HepG2 (cell line): ENCODE measurements around the gene TIMM10. TPM values are rescaled to one million over a fixed set of nuclear protein-coding genes. Genes with fewer than 3 reads are reported as not detected.

Source experiments
- CBX5 ChIP-seq: sonication (generic); formaldehyde crosslinking; IDR thresholded peaks from 2 replicates; pipeline ENCODE4 v1.4.0; 2020; ENCODE audit warnings: missing genetic modification reagents, borderline replicate concordance
- CENPBD1 ChIP-seq: sonication (generic); formaldehyde crosslinking; IDR thresholded peaks from 2 replicates; pipeline ENCODE4 v1.8.0; 2022; ENCODE audit warnings: missing genetic modification reagents, low read depth, mild to moderate bottlenecking, borderline replicate concordance
- CHCHD3 ChIP-seq: sonication (generic); formaldehyde crosslinking; IDR thresholded peaks from 2 replicates; pipeline ENCODE4 v1.8.0; 2022; ENCODE audit warnings: mild to moderate bottlenecking, missing genetic modification reagents, moderate library complexity
- EP300 ChIP-seq, 3 experiments: sonication (generic) in 1 of 3; formaldehyde crosslinking in 1 of 3; IDR thresholded peaks; 2 replicates each; pipeline versions ENCODE4 v1.5.1 to v1.6.1; 2011 to 2020; ENCODE audit warnings: low read depth in 2 of 3, low read length in 2 of 3, borderline replicate concordance in 1 of 3, improper control_type of control experiment in 1 of 3, mild to moderate bottlenecking in 1 of 3, missing genetic modification reagents in 1 of 3, moderate library complexity in 1 of 3
- HDAC1 ChIP-seq: sonication (generic); formaldehyde crosslinking; IDR thresholded peaks from 2 replicates; pipeline ENCODE4 v1.5.1; 2020; ENCODE audit warnings: mild to moderate bottlenecking, missing genetic modification reagents
- HMGA1 ChIP-seq: sonication (generic); formaldehyde crosslinking; conservative IDR thresholded peaks from 2 replicates; pipeline ENCODE4 v1.4.0; 2020; ENCODE audit warnings: missing genetic modification reagents
- KDM4B ChIP-seq: sonication (generic); formaldehyde crosslinking; IDR thresholded peaks from 2 replicates; pipeline ENCODE4 v1.4.0; 2020; ENCODE audit warnings: missing genetic modification reagents
- KLF15 ChIP-seq: sonication (generic); formaldehyde crosslinking; IDR thresholded peaks from 2 replicates; pipeline ENCODE4 v1.8.1; 2023; ENCODE audit warnings: borderline replicate concordance, mild to moderate bottlenecking, inconsistent platforms, missing genetic modification reagents, mixed read lengths
- KLF6 ChIP-seq: IDR thresholded peaks from 2 replicates; pipeline ENCODE4 v1.8.0; 2016; ENCODE audit warnings: missing biosample characterization, missing genetic modification reagents
- MTA1 ChIP-seq: sonication (generic); formaldehyde crosslinking; IDR thresholded peaks from 2 replicates; pipeline ENCODE4 v1.4.0; 2020; ENCODE audit warnings: missing genetic modification reagents, mild to moderate bottlenecking, borderline replicate concordance
- NR0B2 ChIP-seq: sonication (generic); formaldehyde crosslinking; IDR thresholded peaks from 2 replicates; pipeline ENCODE4 v1.4.0; 2020; ENCODE audit warnings: mild to moderate bottlenecking, missing genetic modification reagents
- RARG ChIP-seq: sonication (generic); formaldehyde crosslinking; IDR thresholded peaks from 2 replicates; pipeline ENCODE4 v1.4.0; 2020; ENCODE audit warnings: low read depth, mild to moderate bottlenecking, missing genetic modification reagents
- SALL2 ChIP-seq: sonication (generic); formaldehyde crosslinking; IDR thresholded peaks from 2 replicates; pipeline ENCODE4 v1.8.1; 2023; ENCODE audit warnings: mild to moderate bottlenecking, missing genetic modification reagents, inconsistent platforms
- SP4 ChIP-seq: sonication (generic); formaldehyde crosslinking; IDR thresholded peaks from 2 replicates; pipeline ENCODE4 v1.8.1; 2023; ENCODE audit warnings: mild to moderate bottlenecking, missing genetic modification reagents
- SP5 ChIP-seq: IDR thresholded peaks from 2 replicates; pipeline ENCODE4 v1.6.1; 2016; ENCODE audit warnings: low read depth, borderline replicate concordance
- SRSF1 ChIP-seq: fragments of 200-400 bp; formaldehyde crosslinking; optimal IDR thresholded peaks from 2 replicates; pipeline ENCODE3; 2017; ENCODE audit warnings: mild to moderate bottlenecking, low read depth, low read length, moderate library complexity
- TEF ChIP-seq: sonication (generic); formaldehyde crosslinking; IDR thresholded peaks from 2 replicates; pipeline ENCODE4 v1.5.0; 2020; ENCODE audit warnings: missing genetic modification reagents
- ZNF180 ChIP-seq: sonication (generic); formaldehyde crosslinking; IDR thresholded peaks from 2 replicates; pipeline ENCODE4 v1.4.0; 2020; ENCODE audit warnings: low read depth, missing genetic modification reagents, borderline replicate concordance
- ZNF205 ChIP-seq: IDR thresholded peaks from 2 replicates; pipeline ENCODE4 v1.6.1; 2018; ENCODE audit warnings: missing biosample characterization, missing genetic modification reagents
- ZNF24 ChIP-seq: fragments of 450-650 bp; IDR thresholded peaks from 2 replicates; pipeline ENCODE4 v1.6.1; 2017; ENCODE audit warnings: antibody characterized with exemption, mild to moderate bottlenecking
- ZNF33A ChIP-seq: sonication (generic); formaldehyde crosslinking; IDR thresholded peaks from 2 replicates; pipeline ENCODE4 v1.5.1; 2020; ENCODE audit warnings: missing genetic modification reagents, mild to moderate bottlenecking, moderate library complexity, borderline replicate concordance
- ZNF431 ChIP-seq: sonication (generic); formaldehyde crosslinking; IDR thresholded peaks from 2 replicates; pipeline ENCODE4 v1.9.0; 2022; ENCODE audit warnings: missing genetic modification reagents, low read depth, mild to moderate bottlenecking, borderline replicate concordance
- ZNF484 ChIP-seq: sonication (generic); formaldehyde crosslinking; IDR thresholded peaks from 2 replicates; pipeline ENCODE4 v1.5.1; 2020; ENCODE audit warnings: mild to moderate bottlenecking, low read depth, missing genetic modification reagents, borderline replicate concordance
- ZNF629 ChIP-seq: sonication (generic); formaldehyde crosslinking; conservative IDR thresholded peaks from 2 replicates; pipeline ENCODE4 v1.5.0; 2020; ENCODE audit warnings: missing genetic modification reagents
- ZNF704 ChIP-seq: sonication (generic); formaldehyde crosslinking; IDR thresholded peaks from 2 replicates; pipeline ENCODE4 v1.8.1; 2023; ENCODE audit warnings: mild to moderate bottlenecking, inconsistent platforms, moderate library complexity, missing genetic modification reagents, borderline replicate concordance
- ZNF841 ChIP-seq: sonication (generic); formaldehyde crosslinking; IDR thresholded peaks from 2 replicates; pipeline ENCODE4 v1.8.1; 2023; ENCODE audit warnings: missing genetic modification reagents, borderline replicate concordance
- polyA plus RNA-seq, 8 experiments: library from polyadenylated mRNA; depleted of rRNA in 3 of 8; stranded (reverse) in 7 of 8; unstranded in 1 of 8; fragments of >200 nt; fragmentation: Illumina TruSeq in 4 of 8; extraction: Trizol in 4 of 8; gene quantifications; 2 replicates each; pipeline versions ENCODE4 v1.2.1 to v1.2.3, GENCODE V29; 2011 to 2016; ENCODE audit warnings: low read depth in 4 of 8, missing spikeins in 1 of 8, mixed read lengths in 1 of 8; ENCODE audit not compliant: insufficient read depth in 1 of 8
- total RNA-seq, 5 experiments: library from RNA; depleted of rRNA; stranded (reverse); fragments of >200 nt; fragmentation: Illumina TruSeq; extraction: Trizol; gene quantifications; 2 replicates each; pipeline ENCODE4 v1.2.3, GENCODE V29; 2016; ENCODE audit warnings: low read depth in 1 of 5

The TIMM10 gene
- total and polyA plus RNA-seq, 2 of the 13 experiments (the other 11 are each of a cell fraction or from before 2014, with no cell fraction given): 67.8 to 82.2 TPM

GRCh38 chr11:57515332-57516060 is 15.1 kb downstream of the TIMM10 start, which contains the start of gene SLC43A1 (continued):
- TF ChIP-seq SP4 (CRISPR knock-in tag): no peak; the same call in 1 of the 2 replicates
- 0 out of 2 replicates have a peak, but pooled peaks have one; percentile 5 for TF ChIP-seq KLF15 (CRISPR knock-in tag)
- TF ChIP-seq NR0B2 (CRISPR knock-in tag): peak; percentile 89
- no peak for TF ChIP-seq ZNF24
- TF ChIP-seq CHCHD3 (CRISPR knock-in tag): no peak
- TF ChIP-seq TEF (CRISPR knock-in tag): no peak
- no peak for TF ChIP-seq HMGA1
- peak; percentile 68; the same call in 1 of the 2 replicates for TF ChIP-seq SP5
- no peak for TF ChIP-seq ZNF180 (CRISPR knock-in tag)
- TF ChIP-seq CENPBD1: no peak
- no peak for TF ChIP-seq KDM4B
- TF ChIP-seq ZNF704: no peak
- no peak for TF ChIP-seq ZNF484 (CRISPR knock-in tag)
- TF ChIP-seq ZNF841 (CRISPR knock-in tag): no peak
- TF ChIP-seq CBX5 (CRISPR knock-in tag): no peak; the same call in 1 of the 2 replicates
- TF ChIP-seq ZNF629: no peak
- no peak for TF ChIP-seq ZNF33A (CRISPR knock-in tag)
- TF ChIP-seq ZNF431 (CRISPR knock-in tag): 0 out of 2 replicates have a peak, but pooled peaks have one; percentile 27
- TF ChIP-seq MTA1 (CRISPR knock-in tag): no peak
- TF ChIP-seq SRSF1: no peak
- TF ChIP-seq SALL2 (CRISPR knock-in tag): no peak; the same call in 1 of the 2 replicates
- peak; percentile 65; the same call in 1 of the 2 replicates for TF ChIP-seq KLF6 (CRISPR knock-in tag)
- no peak for TF ChIP-seq RARG (CRISPR knock-in tag)
- peak; percentile 42; the same call in 1 of the 2 replicates for TF ChIP-seq HDAC1 (CRISPR knock-in tag)
- TF ChIP-seq EP300 (IDR thresholded peaks at IDR 0.05; ENCODE audit: low read depth in 2 of 2, low read length in 2 of 2): no peak
- TF ChIP-seq EP300 (CRISPR knock-in tag; IDR thresholded peaks at IDR 0.05; ENCODE audit: borderline replicate concordance): no peak
- TF ChIP-seq ZNF205 (CRISPR knock-in tag): no peak
